NCI-H128 (cell line): ENCODE results near the gene GSG1L.

ENCODE experiments used
- DNase-seq: peaks from one replicate; lab custom pipeline; 2025; ENCODE audit not compliant: unreplicated experiment; lab: John Stamatoyannopoulos, UW

GSG1L gene

DNA sequence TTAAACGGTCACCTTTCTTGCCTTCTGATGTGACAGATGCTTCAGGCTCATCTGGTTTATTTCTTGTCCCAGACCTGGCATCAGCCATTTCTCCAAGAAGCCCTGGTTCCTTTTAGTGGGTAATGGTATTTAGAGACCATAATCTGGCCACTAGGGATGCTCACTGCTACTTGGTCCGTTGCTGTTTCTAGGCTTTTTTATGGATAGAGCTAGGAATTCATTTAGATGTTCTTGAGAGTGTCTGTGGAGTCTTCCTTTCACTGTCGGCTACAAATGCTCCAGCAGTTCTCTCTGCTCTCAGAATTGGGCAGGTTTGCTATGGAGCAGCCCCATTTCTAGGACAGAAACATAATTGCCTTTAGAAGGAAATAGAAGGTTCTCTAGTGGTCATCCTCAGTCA lies 299.1 kb downstream of the GSG1L start:
- DNase-seq: no peak

DNA sequence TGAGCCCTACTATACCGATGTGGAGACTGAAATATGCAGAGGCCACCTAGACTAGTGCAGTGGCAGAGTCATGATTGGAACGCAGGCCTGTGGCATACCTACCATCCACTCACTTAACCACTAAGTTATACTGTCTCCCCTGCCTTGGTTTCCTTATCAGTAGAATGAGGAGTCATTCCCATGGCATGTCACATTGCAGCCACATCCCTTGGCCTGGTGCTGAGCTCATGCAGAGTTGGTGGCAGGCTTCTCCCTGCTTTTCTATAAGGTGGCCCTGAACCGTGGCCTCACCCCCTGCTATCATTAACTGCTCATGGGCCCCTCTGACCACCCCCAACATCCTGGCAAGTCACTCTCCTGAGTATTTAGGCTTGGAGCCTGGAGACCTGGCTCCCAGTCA lies 301.1 kb downstream of the GSG1L start:
- DNase-seq: no peak

DNA sequence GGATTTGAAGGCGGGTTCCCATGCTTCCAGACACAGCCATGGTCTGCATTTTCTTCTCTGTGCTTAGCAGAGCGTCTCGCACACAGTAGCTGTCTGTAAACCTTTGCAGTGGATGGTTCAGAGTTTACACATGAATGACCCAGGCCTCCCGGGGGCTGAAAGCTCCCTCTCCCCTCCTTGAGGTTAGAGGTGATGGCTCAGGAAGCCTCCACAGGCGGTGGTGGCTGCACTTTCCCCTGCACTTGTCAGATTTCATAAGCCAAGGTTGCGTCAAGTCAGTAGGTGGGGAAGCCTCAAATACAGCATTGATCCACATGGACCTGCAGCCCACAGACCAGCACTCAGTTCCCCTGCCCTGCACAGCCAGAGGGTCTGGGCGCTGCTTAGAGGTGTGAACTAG lies 301.7 kb downstream of the GSG1L start:
- no peak for DNase-seq

DNA sequence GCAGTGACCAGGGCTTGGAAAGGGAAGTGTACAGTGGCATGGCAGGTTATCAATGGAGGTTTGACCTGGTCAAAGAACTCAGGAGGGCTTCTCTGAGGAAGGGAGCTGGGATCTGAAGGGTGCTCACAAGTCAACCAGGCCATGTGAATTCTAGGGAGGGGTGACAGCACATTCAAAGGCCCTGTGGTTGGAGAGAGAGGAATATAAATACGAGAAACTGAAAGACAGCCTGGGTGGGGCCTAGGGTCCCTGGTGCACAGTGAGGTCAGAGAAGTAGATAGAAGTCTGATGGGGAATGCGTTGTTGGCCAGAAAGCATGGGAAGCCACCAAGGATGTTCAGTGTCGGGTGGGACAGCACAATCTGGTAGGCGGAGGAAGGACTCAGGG lies 302.7 kb downstream of the GSG1L start:
- DNase-seq: no peak

DNA sequence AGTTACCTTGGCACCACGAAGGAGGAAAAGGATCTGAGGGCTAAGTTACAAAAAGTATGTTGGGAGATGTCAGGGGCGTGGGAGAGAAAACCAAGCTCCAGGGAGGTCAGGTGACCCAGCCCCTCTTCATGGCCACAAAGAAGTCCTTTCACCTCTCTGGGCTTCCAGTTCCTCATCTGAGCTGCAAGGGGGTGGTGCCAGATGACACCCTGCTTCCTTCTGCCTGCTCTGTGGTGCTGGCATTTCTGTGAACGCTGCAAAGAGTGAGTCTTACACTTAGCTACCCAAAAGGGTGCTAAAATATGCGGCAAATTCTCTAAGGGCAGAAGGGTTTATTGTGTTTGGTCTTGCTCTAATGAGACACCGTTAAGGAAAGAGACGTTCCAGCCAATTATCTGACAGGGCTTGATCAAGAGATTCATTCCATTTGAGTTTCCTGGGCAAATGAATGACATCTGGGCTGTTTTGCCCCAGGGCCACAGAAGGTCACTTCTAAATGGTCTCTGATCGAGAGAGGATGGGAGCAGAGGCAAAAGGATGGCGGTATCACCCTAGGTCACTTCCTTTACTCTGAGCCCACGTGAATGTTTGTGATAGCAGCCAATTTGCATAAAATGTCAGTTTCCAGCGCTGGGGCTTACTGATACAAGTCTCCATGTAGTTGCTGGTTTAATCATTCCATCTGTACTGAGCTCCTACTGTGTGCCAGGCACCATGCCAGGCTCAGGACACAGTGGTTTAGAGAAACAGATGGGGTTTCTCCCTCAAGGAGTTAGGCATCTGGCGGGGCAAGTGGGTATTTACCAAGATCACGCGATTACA lies 303.3 kb downstream of the GSG1L start:
- DNase-seq: no peak

DNA sequence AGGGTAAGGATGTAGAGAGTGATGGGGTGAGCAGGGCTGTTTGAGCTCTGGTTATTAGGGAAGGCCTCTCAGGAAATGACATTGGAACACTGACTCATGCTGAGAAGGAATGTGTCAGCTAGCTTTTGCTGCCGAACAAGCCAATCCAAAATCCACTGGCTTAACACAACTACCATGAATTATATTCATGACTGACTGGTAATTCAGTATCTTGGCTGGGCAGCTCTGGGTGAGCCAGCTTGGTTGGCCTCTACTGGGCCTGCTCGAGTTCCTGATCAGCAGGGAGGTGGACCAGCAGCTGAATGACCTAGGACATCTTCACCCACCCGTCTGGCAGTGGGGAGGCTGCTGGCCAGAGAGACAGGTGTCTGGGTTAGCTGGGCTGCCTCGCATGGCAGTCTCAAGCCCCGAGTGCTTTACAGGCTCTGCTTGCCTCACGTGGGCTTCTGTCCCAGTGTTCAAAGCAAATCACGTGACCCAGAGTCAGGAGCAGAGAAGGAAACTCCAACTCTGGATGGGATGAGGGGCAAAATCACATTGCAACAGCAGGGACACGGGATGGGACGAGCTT lies 304.1 kb downstream of the GSG1L start:
- DNase-seq: no peak

DNA sequence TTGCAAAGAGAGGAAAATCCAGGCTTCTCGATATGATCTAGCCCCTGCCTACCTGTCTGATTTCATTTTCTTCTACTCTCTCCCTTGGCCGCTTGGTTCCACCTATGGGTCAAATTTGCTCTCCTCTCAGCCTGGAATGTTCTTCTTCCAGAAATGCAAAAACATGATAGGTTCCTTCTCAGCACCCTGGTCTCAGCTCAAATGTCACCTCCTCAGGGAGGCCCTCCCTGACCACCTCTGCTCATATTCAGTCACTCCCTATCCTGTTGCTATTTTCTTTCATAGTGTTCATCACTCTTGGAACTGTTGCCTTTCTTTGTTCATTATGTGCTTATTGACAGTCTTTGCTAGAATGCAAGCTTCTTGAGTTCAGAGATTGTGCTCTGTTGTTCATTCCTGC lies 305.0 kb downstream of the GSG1L start:
- no peak for DNase-seq

DNA sequence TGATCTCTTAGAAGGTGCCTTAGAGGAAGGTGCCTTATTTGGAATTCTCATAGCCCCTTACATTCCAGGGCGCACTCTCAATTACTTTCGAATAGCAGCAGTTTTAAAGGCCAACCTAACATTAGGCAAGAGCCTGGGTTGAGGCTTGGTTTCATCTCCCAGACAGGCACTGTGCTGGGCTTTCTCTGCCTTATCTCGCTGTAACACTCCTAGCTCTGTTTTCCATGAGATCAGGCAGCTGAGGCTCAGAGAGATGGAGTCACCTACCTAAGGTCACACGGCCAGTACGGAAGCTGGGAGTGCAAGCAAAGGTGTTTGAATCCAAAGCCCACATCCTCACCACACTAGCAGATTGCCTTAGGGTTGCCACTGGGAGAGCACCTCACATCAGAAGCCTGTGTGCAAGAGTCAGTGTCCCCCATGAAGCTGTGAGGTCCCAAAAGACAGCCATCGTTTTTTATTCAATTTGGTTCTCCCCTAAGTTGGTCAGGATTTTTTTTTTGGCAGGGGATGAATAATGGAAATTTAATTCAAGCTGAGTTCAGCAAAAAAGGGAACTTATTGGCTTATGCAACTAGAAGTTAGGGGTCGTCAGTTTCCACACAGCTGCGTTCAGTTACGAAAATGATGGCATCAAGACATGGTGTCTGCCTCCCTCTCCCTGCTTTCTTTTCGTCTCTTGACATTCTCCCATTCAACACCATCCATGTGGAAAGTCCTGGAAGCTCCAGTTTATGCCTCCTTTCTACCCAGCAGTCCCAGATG lies 307.1 kb downstream of the GSG1L start:
- DNase-seq: no peak

DNA sequence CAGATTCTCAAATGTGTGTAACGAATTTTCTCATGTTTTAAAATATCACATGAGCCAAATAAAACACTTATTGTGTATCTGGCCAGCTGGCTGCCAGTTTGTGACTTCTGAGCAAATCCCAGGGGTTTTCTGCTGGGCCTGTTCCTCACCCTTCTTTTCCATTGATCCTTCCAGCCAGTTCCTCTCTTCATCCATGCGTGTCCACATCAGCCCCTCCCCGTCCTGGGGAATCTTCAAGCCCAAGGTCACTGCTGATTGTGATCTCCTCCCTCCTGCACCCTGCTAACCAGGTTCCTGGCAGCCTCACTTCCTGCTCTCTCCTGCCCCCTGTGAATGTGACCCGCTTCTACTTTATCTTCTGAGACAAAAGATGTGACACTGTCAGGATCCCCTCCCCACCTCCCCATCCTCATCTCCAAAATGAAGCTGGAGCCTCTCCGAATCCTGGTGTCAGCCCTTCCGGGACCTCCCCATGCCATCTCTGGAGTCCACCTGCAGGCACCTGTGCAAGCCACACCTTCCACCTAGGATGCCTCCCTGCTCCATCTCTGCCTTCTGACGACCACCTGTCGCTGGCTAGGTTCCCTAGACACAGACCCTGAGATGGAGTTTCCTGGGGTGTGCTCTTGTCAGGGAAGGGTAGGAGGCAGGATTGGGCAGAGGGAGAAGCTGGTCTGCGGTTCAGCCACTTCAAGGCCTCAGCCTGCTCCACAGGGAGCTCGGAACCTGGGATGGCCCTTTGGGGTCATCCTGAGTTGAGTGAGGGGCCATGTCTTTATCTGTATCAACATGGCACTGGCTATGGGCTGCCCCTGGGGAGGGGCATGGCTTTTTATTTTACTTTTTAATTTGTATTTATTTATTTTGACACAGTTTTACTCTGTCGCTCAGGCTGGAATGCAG lies 308.5 kb downstream of the GSG1L start:
- DNase-seq: no peak

DNA sequence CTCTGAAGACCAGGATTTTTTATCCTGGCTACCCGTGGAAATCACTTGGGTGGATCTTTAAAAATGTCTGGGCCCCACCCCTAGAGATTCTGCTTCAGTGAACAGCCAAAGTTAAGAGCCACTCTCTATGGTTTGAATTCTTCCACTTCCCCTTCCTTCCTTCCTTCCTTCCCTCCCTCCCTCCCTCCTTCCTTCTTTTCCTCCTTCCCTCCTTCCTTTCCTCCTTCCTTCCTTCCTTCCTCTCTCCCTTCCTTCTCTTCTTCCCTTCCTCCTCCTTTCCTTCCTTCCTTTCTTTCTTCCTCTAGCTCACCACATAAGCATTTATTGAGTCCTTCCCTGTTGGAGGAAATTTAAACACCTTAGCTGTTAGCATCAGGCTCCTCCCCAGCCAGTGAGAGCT lies 310.0 kb downstream of the GSG1L start:
- DNase-seq: no peak

DNA sequence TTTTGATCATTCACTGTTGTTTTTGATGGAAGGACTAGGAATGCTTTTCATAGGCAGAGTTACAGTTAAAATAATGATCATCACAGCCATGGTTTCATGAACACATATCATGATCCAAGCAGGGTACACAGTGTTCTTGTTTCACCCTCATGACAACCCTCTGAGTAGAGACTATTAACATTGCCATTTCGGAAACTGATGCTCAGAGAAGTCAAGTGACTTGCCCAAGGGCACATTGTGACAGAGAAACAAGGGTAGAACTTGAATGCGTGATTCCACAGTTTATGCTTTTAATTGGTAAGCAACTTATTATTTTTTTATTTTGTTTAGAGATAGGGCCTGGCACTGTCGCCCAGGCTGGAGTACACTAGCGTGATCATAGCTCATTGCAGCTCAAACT lies 311.3 kb downstream of the GSG1L start:
- no peak for DNase-seq

DNA sequence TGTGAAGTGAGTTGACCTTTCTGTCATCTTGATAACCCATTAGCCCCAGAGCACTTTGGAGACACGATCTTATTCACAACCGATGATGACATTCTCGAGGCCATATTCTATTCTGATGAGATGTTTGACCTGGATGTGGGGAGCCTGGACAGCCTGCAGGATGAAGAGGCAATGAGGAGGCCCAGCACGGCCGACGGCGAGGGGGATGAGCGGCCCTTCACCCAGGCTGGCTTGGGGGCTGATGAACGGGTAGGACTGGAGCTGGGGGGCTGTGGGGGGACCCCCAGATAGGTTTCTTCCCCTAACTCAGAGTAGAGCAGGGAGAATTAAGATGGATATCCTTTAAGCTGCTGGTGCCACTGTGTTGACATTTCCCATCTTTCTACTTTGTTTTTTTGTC lies 311.8 kb downstream of the GSG1L start:
- no peak for DNase-seq

DNA sequence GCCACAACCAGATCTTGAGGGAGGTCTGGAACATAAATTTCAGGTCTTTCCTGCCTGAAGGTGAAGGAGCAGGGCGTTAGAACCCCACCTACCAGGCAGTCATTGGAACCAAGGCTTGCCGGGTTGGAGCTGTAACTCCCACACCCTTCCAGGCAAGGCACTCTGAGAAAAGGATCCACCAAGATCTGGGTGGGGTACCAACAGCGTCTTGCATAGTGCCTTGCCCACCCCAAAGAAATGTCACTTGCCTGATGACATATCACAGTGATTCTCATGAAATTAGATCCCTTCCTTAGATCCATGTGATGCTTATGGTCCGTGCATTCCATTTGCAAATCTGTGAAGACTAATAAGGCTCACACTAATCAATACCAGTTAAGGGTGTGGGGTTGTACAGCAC lies 312.3 kb downstream of the GSG1L start:
- no peak for DNase-seq

DNA sequence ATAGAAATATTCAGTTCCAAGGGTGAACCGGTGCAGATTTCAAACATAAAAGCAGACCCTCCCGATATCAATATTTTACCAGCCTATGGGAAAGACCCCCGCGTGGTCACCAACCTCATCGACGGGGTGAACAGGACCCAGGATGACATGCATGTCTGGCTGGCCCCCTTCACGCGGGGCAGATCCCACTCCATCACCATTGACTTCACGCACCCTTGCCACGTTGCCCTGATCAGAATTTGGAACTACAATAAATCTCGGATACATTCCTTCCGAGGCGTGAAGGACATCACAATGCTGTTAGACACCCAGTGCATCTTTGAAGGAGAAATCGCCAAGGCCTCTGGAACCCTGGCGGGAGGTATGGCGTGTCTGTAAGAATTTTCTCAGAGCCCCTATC lies 313.6 kb downstream of the GSG1L start:
- DNase-seq: no peak

DNA sequence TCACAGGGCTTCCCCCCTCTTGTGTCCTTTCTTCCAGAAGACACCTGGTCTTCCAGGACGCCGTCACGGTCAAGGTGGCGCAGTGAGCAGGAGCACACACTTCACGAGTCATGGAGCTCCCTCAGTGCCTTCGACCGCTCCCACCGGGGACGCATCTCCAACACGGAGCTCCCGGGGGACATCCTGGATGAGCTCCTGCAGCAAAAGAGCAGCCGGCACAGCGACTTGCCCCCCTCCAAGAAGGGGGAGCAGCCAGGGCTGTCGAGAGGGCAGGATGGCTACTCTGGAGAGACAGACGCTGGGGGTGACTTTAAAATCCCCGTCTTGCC lies 314.0 kb downstream of the GSG1L start:
- no peak for DNase-seq

DNA sequence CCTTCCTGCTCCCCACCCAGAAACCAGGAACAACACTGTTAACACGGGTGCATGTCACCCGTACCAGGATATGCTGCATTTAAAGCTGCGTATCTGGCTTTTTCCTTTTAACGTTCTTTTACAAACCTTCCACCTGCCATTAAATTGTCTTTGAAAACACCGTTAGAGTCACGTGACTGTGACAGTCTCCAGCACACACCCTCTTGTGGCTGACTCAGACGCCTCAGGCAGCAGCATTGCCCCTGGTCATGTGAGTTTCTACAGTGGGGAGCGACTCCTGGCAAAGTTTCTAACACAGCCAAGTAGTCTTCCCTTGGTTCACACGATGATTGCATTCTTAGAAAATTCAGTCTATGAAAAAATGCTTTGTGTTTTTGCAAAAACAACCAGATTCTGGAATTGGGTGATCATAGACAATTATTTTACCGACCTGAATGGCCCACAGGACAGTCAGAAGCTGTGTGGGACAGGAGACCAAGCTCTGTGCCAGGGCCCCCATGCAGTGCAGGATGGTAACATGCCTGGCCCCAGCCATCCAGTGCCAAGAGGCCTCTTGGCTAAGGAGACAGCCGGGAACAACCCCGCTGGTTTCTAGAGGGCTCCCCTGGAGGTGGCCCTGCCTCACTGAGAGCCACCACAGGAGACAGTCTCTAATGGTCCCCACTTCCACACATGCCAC lies 314.5 kb downstream of the GSG1L start:
- DNase-seq: no peak

DNA sequence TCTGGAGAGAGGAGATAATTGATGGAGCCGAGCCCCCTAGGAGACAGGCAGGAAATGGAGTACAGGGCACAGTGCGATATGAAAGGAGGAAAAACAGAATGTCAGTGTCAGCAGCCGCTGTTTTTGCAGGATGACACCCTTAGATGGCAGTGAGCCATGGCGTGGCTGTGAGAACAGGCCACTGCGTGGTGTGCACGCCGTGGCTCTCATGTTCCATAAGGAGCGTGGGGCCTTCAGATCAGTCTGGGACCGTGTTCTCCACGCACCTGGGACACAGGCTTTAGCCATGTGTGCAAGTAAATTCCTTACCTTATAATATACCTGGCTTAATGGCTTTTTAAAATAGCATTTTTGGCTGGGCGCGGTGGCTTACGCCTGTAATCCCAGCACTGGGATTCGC lies 315.6 kb downstream of the GSG1L start:
- DNase-seq: no peak

DNA sequence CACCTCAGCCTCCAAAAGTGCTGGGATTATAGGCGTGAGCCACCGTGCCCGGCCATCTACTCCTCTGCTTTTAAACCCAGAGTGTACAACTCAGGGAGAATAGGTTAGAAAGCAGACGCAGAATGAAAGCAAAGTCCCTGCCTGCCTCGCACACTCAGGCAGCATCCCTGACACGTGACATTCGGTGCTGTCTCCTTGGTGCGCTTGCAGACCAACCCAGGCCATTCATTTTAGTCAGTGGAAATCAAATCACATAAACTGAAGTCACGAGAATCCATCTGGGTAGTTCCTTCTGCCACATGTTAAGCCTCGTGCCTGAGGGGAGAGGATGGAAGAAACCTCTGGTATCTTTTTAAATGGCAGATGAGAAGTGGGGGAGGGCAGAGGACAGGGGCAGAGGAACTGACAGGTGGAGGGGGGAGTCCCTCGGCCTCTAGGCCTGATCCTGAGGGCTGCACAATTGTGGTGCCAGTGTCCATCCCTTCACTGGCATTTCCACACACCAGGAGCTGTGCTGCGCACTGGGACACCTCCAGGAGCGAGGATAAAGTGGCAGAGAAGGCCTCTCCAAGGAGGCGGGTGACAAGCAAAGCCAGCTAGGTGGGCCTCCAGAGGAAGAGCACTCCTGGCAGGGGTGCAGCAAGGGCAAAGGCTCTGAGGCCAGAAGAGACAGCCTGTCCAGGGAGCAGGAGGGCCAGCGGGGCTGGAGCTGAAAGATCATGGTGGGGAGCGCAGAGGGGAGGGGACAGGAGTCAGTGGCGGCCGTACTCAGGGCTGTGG lies 317.2 kb downstream of the GSG1L start:
- DNase-seq: no peak

DNA sequence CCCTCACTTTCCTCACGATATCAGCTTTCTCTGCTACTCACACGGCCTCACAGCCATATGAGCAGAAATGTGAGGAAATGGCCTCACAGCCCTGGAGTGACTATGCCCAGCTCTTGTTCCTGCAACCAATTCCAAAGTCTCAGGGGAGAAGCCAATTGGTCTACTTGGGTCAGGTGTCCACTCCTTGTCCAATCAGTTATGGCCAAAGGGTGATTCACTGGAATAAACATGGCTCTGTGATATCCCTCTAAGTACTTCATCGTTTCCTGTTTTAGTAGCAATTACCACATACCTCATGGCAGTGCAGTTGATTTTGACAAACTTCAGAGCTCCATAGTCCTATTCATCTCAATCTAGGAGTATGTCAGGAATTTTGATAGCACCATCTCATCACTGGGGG lies 318.2 kb downstream of the GSG1L start:
- DNase-seq: no peak

DNA sequence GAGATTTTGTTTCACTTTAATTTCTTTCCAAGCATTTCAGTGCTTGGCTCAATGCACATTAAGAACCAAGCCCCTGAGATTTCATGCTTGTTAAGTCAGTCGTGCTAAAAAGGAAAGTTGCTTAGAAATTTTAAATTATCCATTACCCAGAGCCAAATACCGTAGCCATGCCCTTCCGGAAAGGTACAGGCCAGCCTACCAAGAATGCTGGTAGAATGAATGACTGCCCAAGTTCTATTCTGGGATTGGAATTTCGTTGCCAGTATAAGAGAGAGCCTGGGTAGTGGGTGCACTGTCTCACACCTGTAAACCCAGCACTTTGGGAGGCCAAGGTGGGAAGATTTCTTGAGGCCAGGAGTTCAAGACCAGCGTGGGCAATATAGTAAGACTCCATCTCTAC lies 319.6 kb downstream of the GSG1L start:
- no peak for DNase-seq
